ENCODE measurements around the gene COL4A1.

COL4A1 gene

GRCh38 chr13:110326263-110326904, 19.4 kb upstream of the COL4A1 start:
- H3K27ac ChIP-seq (ENCODE audit: low read depth, low read length, poor library complexity, severe bottlenecking), result no peak overlapping the region
- no peak overlapping the region for H3K9ac ChIP-seq (ENCODE audit: low read length)

GRCh38 chr13:110324026-110324749, 17.2 kb upstream of the COL4A1 start:
- no peak overlapping the region for H3K4me3 ChIP-seq (ENCODE audit: low read depth, low read length, poor library complexity, severe bottlenecking)
- no peaks in the 10 kb centered on the region for H3K4me1 ChIP-seq (ENCODE audit: insufficient read depth, low read length, severe bottlenecking)
- H3F3A ChIP-seq (ENCODE audit: insufficient read depth, low read length), result no peaks in the 10 kb centered on the region
- no peak for TF ChIP-seq EZH2 (IDR thresholded peaks at IDR 0.05; ENCODE audit: borderline replicate concordance, low read length)
- TF ChIP-seq CTCF (IDR thresholded peaks at IDR 0.05; ENCODE audit: low read length), result no peak
- no peaks in the 10 kb centered on the region for H3K79me2 ChIP-seq (ENCODE audit: insufficient read depth, low read length)
- H3K36me3 ChIP-seq (ENCODE audit: insufficient read depth, low read length), result no peaks in the 10 kb centered on the region
- no peaks in the 10 kb centered on the region for H4K20me1 ChIP-seq (ENCODE audit: insufficient read depth, low read length)
- H3K9ac ChIP-seq (ENCODE audit: low read length), result no peak overlapping the region
- H3K4me2 ChIP-seq (ENCODE audit: low read length), result no peak overlapping the region
- peaks cover 7% of the 10 kb centered on the region; the same call in 1 of the 2 replicates for H3K27me3 ChIP-seq (ENCODE audit: insufficient read depth, low read length)
- no peaks in the 10 kb centered on the region for H3K9me3 ChIP-seq (ENCODE audit: low read length)
- no peaks in the 10 kb centered on the region for H3K9me2 ChIP-seq (ENCODE audit: low read depth, low read length)
- H2AFZ ChIP-seq (ENCODE audit: low read length), result no peak overlapping the region
- no peak overlapping the region for H3K27ac ChIP-seq (ENCODE audit: low read depth, low read length, poor library complexity, severe bottlenecking)

More at GRCh38 chr13:110326263-110326904, 19.4 kb upstream of the COL4A1 start:
- Histone ChIP-seq H3F3A (ENCODE audit: insufficient read depth, low read length) (no peaks in the 10 kb centered on the region), H3K4me3 (ENCODE audit: low read depth, low read length, poor library complexity, severe bottlenecking) (no peak overlapping the region), H3K4me1 (ENCODE audit: insufficient read depth, low read length, severe bottlenecking) (no peaks in the 10 kb centered on the region), H3K9me3 (ENCODE audit: low read length) (no peaks in the 10 kb centered on the region), H2AFZ (ENCODE audit: low read length) (no peak overlapping the region), H3K79me2 (ENCODE audit: insufficient read depth, low read length) (no peaks in the 10 kb centered on the region), H3K4me2 (ENCODE audit: low read length) (no peak overlapping the region), H3K36me3 (ENCODE audit: insufficient read depth, low read length) (no peaks in the 10 kb centered on the region), H3K27me3 (ENCODE audit: insufficient read depth, low read length) (peaks cover 8% of the 10 kb centered on the region; the same call in 1 of the 2 replicates), H3K9me2 (ENCODE audit: low read depth, low read length) (no peaks in the 10 kb centered on the region), H4K20me1 (ENCODE audit: insufficient read depth, low read length) (no peaks in the 10 kb centered on the region)
- TF ChIP-seq EZH2 (IDR thresholded peaks at IDR 0.05; ENCODE audit: borderline replicate concordance, low read length) (no peak), CTCF (IDR thresholded peaks at IDR 0.05; ENCODE audit: low read length) (no peak)

- Histone ChIP-seq H3K9ac (ENCODE audit: low read length) (no peak overlapping the region), H4K20me1 (ENCODE audit: insufficient read depth, low read length) (no peaks in the 10 kb centered on the region), H2AFZ (ENCODE audit: low read length) (no peak overlapping the region), H3K9me3 (ENCODE audit: low read length) (no peaks in the 10 kb centered on the region), H3K4me1 (ENCODE audit: insufficient read depth, low read length, severe bottlenecking) (no peaks in the 10 kb centered on the region), H3K4me3 (ENCODE audit: low read depth, low read length, poor library complexity, severe bottlenecking) (no peak overlapping the region), H3K79me2 (ENCODE audit: insufficient read depth, low read length) (no peaks in the 10 kb centered on the region), H3K36me3 (ENCODE audit: insufficient read depth, low read length) (no peaks in the 10 kb centered on the region), H3F3A (ENCODE audit: insufficient read depth, low read length) (no peaks in the 10 kb centered on the region), H3K4me2 (ENCODE audit: low read length) (no peak overlapping the region), H3K27me3 (ENCODE audit: insufficient read depth, low read length) (peaks cover 7% of the 10 kb centered on the region; the same call in 1 of the 2 replicates), H3K27ac (ENCODE audit: low read depth, low read length, poor library complexity, severe bottlenecking) (no peak overlapping the region), H3K9me2 (ENCODE audit: low read depth, low read length) (no peaks in the 10 kb centered on the region)
- no peak for TF ChIP-seq CTCF (IDR thresholded peaks at IDR 0.05; ENCODE audit: low read length)
- no peak for TF ChIP-seq EZH2 (IDR thresholded peaks at IDR 0.05; ENCODE audit: borderline replicate concordance, low read length)
These were observed 16.4 kb upstream of the COL4A1 start for GRCh38 chr13:110323172-110323891.

Measured in OCI-LY1 (cell line).